HG03460 (cell line): Measurements from ENCODE around the gene SRGAP2C.
A peak's percentile ranks its signal among the peaks of the same experiment; 100 is the strongest.
"Not testable (repeated sequence)": the region's sequence is repeated elsewhere in the genome, so short reads cannot be mapped to it uniquely, and the experiment has no call there.

Source experiments
- ATAC-seq: cut with Tn5 transposase; IDR thresholded peaks from one replicate; pipeline ENCODE4 v1.9.1; 2021; ENCODE audit not compliant: unreplicated experiment

SRGAP2C gene

GRCh38 chr1:121324726-121325125 is 140.0 kb downstream of the SRGAP2C start:
- ATAC-seq = not testable (repeated sequence)

GRCh38 chr1:121332141-121332540 is 147.4 kb downstream of the SRGAP2C start:
- ATAC-seq = not testable (repeated sequence)

- ATAC-seq = not testable (repeated sequence)
Observed at GRCh38 chr1:121332599-121333562, 148.1 kb downstream of the SRGAP2C start.

- ATAC-seq = peak; percentile 54
Observed at GRCh38 chr1:121337958-121338357, 153.2 kb downstream of the SRGAP2C start.

- ATAC-seq = peak; percentile 60
Observed at GRCh38 chr1:121339611-121340010, 154.8 kb downstream of the SRGAP2C start.

GRCh38 chr1:121343311-121343906 is 158.6 kb downstream of the SRGAP2C start:
- ATAC-seq = not testable (repeated sequence)

GRCh38 chr1:121344355-121344754 is 159.6 kb downstream of the SRGAP2C start:
- not testable (repeated sequence) for ATAC-seq

GRCh38 chr1:121346654-121347053 is 161.9 kb downstream of the SRGAP2C start:
- not testable (repeated sequence) for ATAC-seq

- not testable (repeated sequence) for ATAC-seq
Observed at GRCh38 chr1:121347476-121347875, 162.7 kb downstream of the SRGAP2C start.

GRCh38 chr1:121348115-121348514 is 163.3 kb downstream of the SRGAP2C start:
- ATAC-seq = not testable (repeated sequence)

- not testable (repeated sequence) for ATAC-seq
Observed at GRCh38 chr1:121349332-121349967, 164.7 kb downstream of the SRGAP2C start.

- ATAC-seq = not testable (repeated sequence)
Observed at GRCh38 chr1:121355711-121356420, 171.1 kb downstream of the SRGAP2C start.

- not testable (repeated sequence) for ATAC-seq
Observed at GRCh38 chr1:121356819-121357218, 172.0 kb downstream of the SRGAP2C start.

GRCh38 chr1:121360531-121360930 is 175.8 kb downstream of the SRGAP2C start:
- not testable (repeated sequence) for ATAC-seq

- not testable (repeated sequence) for ATAC-seq
Observed at GRCh38 chr1:121361451-121362233, 176.9 kb downstream of the SRGAP2C start.

- ATAC-seq = not testable (repeated sequence)
Observed at GRCh38 chr1:121362234-121362883, 177.6 kb downstream of the SRGAP2C start.

- ATAC-seq = not testable (repeated sequence)
Observed at GRCh38 chr1:121365316-121365715, 180.5 kb downstream of the SRGAP2C start.

- not testable (repeated sequence) for ATAC-seq
Observed at GRCh38 chr1:121365723-121366122, 180.9 kb downstream of the SRGAP2C start.

GRCh38 chr1:121366171-121366570 is 181.4 kb downstream of the SRGAP2C start:
- ATAC-seq = not testable (repeated sequence)
